HG02763 (cell line): Measurements from ENCODE around the gene GMEB1.
A peak's percentile ranks its signal among the peaks of the same experiment; 100 is the strongest.
"Not testable (repeated sequence)": the region's sequence is repeated elsewhere in the genome, so short reads cannot be mapped to it uniquely, and the experiment has no call there.

Experiments
- ATAC-seq: cut with Tn5 transposase; IDR thresholded peaks from one replicate; pipeline ENCODE4 v1.9.1; 2021; ENCODE audit warnings: mild to moderate bottlenecking, moderate library complexity; ENCODE audit not compliant: unreplicated experiment

The GMEB1 gene, protein sequence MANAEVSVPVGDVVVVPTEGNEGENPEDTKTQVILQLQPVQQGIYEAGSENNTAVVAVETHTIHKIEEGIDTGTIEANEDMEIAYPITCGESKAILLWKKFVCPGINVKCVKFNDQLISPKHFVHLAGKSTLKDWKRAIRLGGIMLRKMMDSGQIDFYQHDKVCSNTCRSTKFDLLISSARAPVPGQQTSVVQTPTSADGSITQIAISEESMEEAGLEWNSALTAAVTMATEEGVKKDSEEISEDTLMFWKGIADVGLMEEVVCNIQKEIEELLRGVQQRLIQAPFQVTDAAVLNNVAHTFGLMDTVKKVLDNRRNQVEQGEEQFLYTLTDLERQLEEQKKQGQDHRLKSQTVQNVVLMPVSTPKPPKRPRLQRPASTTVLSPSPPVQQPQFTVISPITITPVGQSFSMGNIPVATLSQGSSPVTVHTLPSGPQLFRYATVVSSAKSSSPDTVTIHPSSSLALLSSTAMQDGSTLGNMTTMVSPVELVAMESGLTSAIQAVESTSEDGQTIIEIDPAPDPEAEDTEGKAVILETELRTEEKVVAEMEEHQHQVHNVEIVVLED

DNA sequence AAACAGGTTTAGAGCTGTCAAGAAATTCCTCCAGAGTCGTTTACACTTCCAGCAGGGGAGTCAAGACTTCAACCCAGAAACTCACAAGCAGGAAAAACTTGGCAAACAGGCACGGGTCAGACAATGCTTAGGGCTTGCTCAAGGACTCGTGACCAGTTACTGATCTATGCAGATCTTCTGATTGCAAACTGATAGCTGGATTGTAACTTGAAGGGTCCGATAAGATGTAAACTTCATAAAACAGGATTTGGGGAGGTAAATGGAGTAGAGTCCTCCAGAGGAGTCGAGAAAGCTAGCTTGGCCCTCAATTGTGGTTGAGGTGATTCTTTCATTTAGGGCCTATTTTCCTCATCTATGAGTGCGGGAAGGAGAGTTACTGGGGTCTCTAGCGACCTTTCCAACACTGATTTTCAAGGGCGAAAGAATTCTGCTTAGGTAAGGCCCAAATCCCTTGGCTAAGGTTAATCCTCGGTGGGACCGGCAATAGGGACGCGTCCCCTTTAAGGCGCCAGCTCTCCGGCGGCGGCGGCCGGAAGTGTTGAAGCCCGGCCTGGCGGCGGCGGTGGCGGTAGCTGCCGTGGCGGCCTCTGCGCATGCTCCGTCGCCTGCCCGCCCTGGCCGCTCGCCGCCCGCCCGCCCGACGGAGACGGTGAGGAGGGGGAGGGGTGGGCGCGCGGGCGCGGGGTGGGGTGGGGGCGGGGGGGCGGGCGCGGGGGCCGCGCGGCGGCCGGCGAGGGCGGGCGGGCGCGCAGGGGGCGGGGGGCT is at the start of gene GMEB1:
GMEB1 (plus strand) TSS at position 594 of the 765 bp plus-strand sequence. CDS start 14,829 bp downstream, outside the sequence.
- peak; percentile 82 for ATAC-seq

DNA sequence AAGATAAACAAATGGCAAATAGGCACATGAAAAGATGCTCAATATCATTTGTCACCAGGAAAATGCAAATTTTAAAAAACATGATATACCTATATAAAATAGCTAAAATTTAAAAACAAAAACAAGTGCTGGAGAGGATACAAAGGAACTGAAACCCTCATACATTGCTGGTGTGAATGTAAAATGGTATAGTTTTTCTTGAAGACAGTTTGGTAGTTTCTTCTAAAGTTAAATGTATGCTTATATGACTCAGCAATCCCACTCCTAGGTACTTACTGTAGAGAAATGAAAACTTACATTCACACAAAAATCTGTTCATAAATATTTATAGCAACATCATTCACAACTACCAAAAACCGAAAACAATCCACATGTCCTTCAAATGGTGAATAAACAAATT is 36.9 kb upstream of the GMEB1 start:
- no peak for ATAC-seq

DNA sequence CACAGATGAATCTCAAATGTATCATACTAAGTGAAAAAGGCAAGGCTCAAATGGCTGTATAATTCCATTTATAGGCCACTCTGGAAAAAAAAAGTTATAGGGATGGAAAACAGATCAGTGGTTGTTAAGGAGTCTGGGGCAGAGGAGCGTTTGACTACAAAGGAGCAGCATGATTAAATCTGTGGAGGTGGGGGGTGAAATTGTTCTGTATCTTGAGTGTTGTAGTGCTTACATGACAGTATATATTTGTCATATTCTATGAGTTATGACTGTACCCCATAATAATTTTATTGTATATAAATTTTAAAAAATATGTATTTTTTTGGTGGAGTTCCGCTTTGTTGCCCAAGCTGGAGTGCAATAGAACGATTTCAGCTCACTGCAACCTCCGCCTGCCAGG is 36.0 kb upstream of the GMEB1 start:
- ATAC-seq, result no peak

DNA sequence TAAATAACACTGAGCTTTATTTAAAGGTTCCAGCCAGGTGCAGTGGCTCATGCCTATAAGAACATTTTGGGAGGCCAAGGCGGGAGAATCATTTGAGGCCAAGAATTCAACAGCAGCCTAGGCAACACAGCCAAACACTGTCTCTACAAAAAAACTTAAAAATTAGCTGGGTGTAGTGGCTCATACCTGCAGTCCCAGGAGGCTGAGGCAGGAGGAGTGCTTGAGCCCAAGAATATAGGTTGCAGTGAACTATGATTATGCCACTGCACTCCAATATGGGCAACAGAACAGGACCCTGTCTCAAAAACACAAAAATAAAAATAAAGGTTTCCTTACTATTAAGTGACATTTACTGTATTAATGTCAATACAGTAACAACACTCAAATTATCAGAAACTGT is 27.8 kb upstream of the GMEB1 start:
- ATAC-seq, result no peak

DNA sequence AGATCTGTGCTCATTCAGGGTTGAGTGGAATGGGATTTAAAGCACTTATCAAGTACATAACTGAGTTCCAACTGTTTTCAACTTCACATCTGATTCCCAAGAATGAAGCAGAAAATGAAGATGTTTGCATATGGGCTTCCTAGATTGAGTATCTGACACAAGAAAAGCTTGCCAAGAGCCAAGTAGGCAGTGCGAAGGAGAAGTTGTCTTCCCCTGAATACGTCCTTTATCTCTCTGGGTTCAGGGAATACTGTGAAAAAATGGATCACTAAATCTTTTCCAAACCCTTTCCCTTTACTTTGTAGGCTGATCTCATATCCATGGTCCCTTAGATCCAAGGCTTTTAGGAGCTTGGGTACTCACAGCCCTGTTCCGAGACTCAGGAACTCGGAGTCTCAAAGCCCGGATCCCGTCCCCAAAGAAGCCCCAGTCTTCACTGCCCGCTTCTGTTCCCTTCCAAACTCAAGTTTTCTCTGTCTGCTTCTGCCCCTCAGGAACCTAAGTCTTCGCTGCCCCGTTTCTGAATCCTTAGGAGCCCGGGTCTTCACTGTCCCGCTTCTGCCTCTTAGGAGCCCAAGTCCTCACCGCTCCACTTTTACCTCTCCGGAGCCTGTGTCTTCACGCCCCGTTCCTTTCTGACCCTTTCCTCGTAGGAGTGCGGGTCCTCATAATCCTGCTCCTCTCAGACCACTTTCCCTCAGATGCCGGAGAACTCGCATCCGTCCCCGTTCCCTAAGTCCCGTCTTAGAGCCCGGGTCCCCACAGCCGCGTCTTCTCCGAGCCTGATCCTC is 26.3 kb upstream of the GMEB1 start:
- ATAC-seq, result no peak

DNA sequence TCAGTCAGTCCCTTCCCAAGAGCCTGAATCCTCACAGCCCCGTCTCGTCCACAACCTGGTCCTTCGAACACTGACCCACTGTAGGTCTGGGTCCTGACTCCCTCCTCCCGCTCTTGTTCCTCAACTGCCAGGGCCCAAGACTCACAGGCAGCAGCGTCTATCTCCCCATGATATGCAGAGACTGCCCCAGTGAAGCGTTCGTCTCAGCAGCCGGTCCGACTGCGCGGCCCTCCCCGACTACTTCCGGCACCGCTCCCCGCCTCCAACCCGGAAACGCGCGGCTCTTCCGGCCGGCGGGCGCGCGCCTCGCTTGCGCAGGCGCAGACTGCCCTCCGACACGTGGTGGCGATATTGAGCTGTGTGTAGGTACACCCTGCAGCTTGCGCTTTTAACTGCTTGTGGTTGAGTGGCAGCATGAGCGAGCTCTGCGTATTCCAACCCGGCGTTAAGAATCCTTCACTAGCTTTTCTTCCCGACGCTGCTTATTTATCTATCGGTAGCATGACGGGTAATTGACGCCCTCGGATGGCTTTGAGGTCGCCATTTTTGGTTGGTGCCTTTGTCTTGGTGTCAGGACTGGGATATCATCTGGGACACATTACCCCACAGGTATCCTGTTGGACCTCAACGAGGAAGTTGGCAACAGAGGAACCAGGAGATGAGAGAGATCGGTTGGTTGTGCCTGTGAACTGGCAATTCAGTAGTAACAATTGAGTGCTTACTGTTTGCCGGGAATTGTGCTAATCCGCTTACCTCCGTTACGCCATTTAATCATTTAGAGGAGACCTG is 25.5 kb upstream of the GMEB1 start, which contains the start of gene TAF12:
TAF12 (minus strand) TSS at position 221 of the 789 bp plus-strand sequence. CDS start 20,986 bp downstream, outside the sequence.
- ATAC-seq, result peak; percentile 85

DNA sequence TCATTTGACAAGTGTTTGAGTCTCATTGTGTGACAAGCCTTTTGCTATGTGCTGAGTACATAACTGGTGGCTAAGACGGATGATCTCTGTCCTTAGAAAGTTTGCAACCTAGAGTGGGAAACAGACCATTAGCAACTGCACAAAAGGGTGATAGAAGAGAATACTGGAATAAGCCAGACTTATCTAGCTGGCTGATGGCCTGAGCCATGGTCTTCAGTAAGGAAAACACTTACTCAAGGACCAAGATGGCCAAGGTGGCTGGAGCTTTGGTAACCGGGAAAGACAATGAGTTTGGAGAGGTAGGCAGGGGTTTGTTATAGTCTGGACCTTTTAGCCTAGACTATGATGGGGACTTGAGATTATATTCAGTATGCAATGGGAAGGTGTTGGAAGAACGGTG is 24.1 kb upstream of the GMEB1 start:
- no peak for ATAC-seq

DNA sequence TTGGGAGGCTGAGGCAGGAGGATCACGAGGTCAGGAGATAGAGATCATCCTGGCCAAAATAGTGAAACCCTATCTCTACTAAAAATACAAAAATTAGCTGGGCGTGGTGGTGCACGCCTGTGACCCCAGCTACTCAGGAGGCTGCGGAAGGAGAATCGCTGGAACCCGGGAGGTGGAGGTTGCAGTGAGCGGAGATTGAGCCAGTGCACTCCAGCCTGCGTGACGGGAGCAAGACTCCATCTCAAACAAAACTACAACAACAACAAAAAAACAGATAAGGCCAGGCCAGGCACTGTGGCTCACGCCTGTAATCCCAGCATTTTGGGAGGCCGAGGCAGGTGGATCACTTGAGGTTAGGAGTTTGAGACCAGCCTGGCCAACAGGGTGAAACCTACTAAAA is 23.2 kb upstream of the GMEB1 start:
- not testable (repeated sequence) for ATAC-seq

DNA sequence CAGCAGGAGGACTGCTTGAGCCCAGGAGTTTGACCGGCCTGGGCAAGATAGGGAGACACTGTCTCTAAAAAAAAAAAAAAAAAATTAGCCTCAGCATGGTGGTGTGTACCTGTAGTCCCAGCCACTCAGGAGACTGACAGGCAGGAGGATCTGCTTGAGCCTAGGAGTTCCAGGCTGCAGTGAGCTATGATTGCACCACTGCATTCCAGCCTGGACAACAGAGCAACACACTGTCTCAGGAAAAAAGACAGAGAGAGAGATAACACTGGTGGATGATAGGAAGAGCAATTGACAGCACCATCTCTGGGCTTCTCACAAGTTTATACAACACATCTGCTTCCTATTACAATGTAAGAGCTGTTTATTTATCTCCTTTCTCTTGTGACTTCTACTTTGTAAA is 22.5 kb upstream of the GMEB1 start:
- no peak for ATAC-seq

DNA sequence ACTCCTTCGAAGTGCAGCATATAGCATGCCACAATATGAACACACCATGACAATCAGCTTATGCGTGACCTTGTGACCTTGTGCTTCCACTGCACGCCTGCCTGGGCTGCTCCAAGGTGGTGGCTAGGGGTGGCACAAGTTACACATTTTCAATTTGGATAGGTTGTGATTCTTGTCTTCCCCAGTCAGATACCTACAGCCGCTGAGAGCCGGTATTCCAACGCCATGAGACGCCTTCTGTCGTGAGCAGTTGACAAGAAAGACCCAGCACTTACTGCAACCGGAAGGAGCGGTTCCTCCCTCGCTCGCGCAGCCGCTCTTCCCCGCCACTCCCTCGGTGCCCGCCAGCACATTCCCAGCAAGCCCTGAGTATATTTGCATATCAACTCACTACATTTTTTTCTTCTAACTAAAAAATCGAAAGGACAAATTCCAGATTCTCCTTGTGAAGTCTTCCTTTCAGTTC is 20.5 kb upstream of the GMEB1 start:
- ATAC-seq, result peak; percentile 73

DNA sequence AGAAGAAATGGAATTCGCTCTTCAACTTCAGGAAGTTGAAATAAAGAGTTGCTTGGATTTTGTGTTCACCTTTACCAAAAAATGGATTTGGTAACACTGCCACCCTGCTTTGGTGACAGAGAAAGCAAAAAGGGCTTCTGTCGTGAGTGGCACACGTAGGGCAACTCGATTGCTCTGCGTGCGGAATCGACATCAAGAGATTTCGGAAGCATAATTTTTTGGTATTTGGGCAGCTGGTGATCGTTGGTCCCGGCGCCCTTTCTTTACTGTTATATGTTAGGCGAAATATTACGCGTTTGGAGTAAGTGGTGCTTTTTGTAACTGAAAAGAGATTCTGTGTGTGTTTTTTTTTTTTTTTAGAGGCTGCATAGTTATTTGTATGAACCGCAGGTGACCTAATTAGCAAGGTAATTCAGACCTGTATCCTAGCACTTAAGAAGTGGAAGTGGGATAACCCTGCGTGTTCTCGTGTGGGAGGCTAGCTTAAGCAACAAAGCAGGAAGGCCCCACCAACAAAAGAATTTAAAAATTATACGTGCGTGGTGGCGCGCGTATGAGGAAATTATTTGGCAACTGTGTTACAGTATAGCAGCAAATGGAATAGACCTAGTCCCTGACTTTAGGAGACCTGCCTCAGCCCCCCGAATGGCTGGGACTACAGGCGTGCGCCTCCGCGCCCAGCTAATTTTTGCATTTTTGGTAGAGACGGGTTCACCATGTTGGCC is 19.9 kb upstream of the GMEB1 start, which contains the start of gene RNU11:
RNU11 (plus strand) TSS at position 127 of the 725 bp plus-strand sequence.
- peak; percentile 65 for ATAC-seq

DNA sequence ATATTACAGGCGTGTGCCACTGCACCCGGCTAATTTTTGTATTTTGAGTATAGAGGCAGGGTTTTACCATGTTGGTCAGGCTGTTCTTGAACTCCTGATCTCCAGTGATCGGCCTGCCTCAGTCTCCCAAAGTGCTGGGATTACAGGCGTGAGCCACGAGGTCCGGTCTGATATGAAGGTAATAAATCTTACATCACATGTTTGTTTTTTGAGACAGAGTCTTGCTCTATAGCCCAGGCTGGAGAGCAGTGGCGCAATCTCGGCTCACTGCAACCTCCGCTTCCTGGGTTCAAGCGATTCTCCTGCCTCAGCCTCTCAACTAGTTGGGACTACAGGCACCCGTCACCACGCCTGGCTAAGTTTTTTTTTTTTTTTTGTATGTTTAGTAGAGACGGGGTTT is 15.5 kb upstream of the GMEB1 start:
- ATAC-seq, result not testable (repeated sequence)

DNA sequence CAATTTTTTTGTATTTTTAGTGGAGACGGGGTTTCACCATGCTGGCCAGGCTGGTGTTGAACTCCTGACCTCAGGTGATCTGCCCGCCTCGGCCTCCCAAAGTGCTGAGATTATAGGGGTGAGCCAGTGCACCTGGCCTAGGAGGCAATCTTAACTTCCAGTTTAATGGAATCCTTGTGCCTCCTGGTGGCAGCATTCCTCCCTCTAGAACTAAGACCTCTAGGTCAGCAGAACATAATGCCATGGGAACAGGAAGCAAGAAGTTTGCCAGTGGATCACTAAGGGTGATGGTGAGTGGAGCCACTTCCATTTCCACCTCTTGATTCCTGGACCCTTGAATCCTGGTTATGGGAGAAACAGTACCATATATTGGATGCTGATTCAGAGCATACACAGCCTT is 14.7 kb upstream of the GMEB1 start:
- ATAC-seq, result not testable (repeated sequence)

DNA sequence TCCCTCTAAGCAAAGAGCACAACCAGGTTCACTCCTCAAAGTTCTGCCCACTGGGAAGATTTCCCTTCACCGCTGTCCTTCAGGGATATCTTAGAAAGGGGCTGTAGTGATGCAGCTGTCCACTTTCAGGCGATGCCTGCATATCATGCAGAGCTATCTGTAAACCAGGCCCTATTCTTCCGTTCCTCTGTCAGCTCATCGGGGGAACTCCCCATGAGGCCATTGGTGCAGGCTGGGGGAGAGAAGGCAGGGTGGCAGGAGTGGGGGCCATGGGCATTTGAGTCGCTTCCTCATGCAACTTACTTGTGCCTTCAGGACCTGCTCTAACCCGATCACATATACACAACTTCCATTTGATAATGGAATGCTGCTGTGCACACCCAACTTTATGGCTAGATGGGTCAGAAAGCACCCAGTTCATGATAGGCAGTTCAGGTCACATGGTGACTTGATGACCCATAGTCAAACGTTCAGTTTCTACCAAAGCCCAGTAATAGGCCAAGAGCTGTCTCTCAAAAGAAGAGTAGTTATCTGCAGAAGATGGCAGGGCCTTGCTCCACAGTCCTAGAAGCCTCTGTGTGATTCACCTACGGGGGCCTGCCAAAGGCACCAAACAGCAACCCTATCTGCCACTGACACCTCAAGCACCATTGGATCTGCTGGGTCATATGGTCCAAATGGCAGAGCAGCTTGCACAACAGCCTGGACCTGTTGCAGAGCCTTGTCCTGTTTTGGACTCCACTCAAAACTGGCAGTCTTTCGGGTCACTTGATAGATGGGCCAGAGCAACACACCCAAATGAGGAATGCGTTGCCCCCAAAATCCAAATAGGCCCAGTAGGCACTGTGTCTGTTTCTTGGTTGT is 12.9 kb upstream of the GMEB1 start:
- ATAC-seq, result not testable (repeated sequence)

DNA sequence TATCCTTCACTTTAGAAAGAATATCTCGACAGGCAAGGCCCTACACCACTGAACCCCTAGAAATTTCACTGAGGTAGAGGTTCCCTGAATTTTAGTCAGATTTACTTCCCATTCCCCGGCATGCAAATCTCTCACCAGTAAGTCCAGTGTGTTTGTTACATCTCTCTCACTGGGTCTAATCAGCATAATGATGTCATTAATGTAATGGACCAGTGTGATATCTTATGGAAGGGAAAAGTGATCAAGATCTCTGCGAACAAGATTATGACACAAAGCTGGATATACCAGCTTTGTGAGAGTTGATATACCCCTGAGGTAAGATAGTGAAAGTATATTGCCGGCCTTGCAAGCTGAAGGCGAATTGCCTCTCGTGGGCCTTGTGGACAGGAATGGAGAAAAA is 12.2 kb upstream of the GMEB1 start:
- no peak for ATAC-seq

DNA sequence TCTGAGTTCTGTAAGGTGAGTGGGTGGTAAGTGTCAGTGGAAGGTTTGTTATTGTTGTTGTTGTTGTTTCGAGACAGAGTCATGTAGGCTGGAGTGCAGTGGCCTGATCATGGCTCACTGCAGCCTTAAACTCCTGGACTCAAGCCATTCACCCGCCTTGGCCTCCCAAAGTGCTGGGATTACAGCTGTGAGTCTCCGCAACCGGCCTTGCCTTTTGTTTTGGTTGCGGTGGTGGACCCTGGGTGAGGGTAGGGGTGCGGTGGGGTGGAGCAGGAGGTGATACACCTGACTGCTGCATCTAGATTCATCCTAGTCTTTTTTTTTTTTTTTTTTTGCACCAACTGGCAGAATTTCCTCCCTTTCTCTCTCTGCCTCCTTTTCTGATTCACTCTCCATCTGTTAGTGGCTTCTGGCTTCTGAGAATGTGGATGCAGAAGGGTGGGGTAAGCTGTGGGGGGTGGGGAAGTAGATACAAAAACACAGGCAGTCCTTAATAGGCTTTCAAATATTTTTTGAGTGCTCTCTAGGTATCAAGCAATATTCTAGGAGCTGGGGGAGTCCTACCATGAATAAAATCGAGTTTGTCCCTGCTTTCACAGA is 4.6 kb upstream of the GMEB1 start:
- no peak for ATAC-seq

DNA sequence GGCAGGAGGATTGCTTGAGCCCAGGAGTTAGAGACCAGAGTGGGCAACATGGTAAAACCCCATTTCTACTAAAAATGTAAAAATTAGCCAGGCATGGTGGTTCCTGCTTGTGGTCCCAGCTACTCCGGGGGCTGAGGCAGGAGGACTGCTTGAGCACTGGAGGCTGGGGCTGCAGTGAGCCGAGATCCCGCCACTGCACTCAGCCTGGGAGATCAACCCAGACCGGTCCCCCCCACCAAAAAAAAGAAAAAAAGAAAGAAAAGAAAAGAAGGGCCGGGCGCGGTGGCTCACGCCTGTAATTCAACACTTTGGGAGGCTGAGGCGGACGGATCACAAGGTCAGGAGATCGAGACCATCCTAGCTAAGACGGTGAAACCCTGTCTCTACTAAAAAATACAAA is 1.8 kb upstream of the GMEB1 start:
- ATAC-seq, result no peak
